OCI-LY1 (cell line): Measurements from ENCODE around the gene HNMT.

ENCODE experiments used
- H2AFZ ChIP-seq: fragments of 200-600 bp; sonication (generic), shearing (Covaris generic); 2 replicates; pipeline ENCODE4 v1.6.0; 2014; ENCODE audit warnings: antibody characterized with exemption, mild to moderate bottlenecking, low read length
- H3F3A ChIP-seq: fragments of 200-600 bp; sonication (generic), shearing (Covaris generic); 2 replicates; pipeline ENCODE4 v1.6.0; 2014; ENCODE audit warnings: mild to moderate bottlenecking, antibody characterized with exemption, low read length, moderate library complexity; ENCODE audit not compliant: insufficient read depth
- H3K27ac ChIP-seq: fragments of 200-600 bp; sonication (generic); 2 replicates; pipeline ENCODE4 v1.5.1; 2014; ENCODE audit warnings: low read length, mixed run types, mild to moderate bottlenecking, low read depth; ENCODE audit not compliant: poor library complexity, severe bottlenecking
- H3K27me3 ChIP-seq: fragments of 200-600 bp; sonication (generic); 2 replicates; pipeline ENCODE4 v1.6.0; 2014; ENCODE audit warnings: antibody characterized with exemption, mild to moderate bottlenecking, low read length, moderate library complexity; ENCODE audit not compliant: insufficient read depth
- H3K36me3 ChIP-seq: fragments of 200-600 bp; sonication (generic); 2 replicates; pipeline ENCODE4 v1.6.1; 2014; ENCODE audit warnings: mild to moderate bottlenecking, antibody characterized with exemption, low read length, moderate library complexity, mixed read lengths; ENCODE audit not compliant: insufficient read depth
- H3K4me1 ChIP-seq: fragments of 200-600 bp; sonication (generic); 2 replicates; pipeline ENCODE4 v1.5.1; 2014; ENCODE audit warnings: mild to moderate bottlenecking, low read length, moderate library complexity; ENCODE audit not compliant: insufficient read depth, severe bottlenecking
- H3K4me2 ChIP-seq: fragments of 200-600 bp; sonication (generic), shearing (Covaris generic); 2 replicates; pipeline ENCODE4 v1.6.1; 2014; ENCODE audit warnings: low read length
- H3K4me3 ChIP-seq: fragments of 200-600 bp; sonication (generic); 2 replicates; pipeline ENCODE4 v1.5.1; 2014; ENCODE audit warnings: low read length, low read depth, mild to moderate bottlenecking, mixed read lengths; ENCODE audit not compliant: poor library complexity, severe bottlenecking
- H3K79me2 ChIP-seq: fragments of 200-600 bp; shearing (Covaris generic); 2 replicates; pipeline ENCODE4 v1.6.1; 2016; ENCODE audit warnings: mixed run types, low read length, mixed read lengths; ENCODE audit not compliant: insufficient read depth
- H3K9ac ChIP-seq: fragments of 200-600 bp; sonication (generic), shearing (Covaris generic); 2 replicates; pipeline ENCODE4 v1.6.1; 2014; ENCODE audit warnings: mild to moderate bottlenecking, low read length, mixed read lengths
- H3K9me2 ChIP-seq: fragments of 200-600 bp; sonication (generic), shearing (Covaris generic); 2 replicates; pipeline ENCODE4 v1.6.1; 2014; ENCODE audit warnings: low read depth, mild to moderate bottlenecking, low read length, mixed read lengths
- H3K9me3 ChIP-seq: fragments of 200-600 bp; shearing (Covaris generic); 2 replicates; pipeline ENCODE4 v1.6.1; 2014; ENCODE audit warnings: low read length, mixed read lengths
- H4K20me1 ChIP-seq: fragments of 200-600 bp; sonication (generic), shearing (Covaris generic); 2 replicates; pipeline ENCODE4 v1.6.0; 2016; ENCODE audit warnings: mild to moderate bottlenecking, low read length; ENCODE audit not compliant: insufficient read depth
- EZH2 ChIP-seq: fragments of 200-600 bp; sonication (generic), shearing (Covaris generic); IDR thresholded peaks from 2 replicates; pipeline ENCODE4 v1.8.0; 2017; ENCODE audit warnings: borderline replicate concordance, mixed run types, mild to moderate bottlenecking, antibody characterized with exemption, low read length, moderate library complexity, mixed read lengths
- TF ChIP-seq, protein P1 (sequence below): fragments of 200-600 bp; sonication (generic), shearing (Covaris generic); IDR thresholded peaks from 2 replicates; pipeline ENCODE4 v1.5.1; 2017; ENCODE audit warnings: mild to moderate bottlenecking, antibody characterized with exemption, low read length, moderate library complexity, mixed read lengths

HNMT gene

DNA sequence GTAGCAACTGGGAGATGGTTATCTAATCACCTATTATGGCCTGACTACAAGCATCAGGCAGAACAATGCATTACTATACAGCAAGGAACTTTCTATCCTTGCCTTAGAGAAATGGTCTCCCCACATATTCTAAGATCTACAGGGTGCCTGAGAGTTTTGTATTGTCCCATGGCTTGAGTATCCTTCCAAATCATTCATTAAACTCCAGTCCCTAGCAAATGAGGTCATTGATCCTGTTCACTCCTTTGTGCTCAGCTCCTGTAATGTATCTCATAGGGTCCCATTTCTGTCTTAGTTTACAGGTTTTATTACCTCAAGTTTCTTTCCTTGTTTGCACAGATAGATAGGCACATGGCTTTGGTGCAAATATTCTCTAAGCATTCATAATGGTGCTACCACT, 9.0 kb downstream of the HNMT start:
- Histone ChIP-seq H3K9ac (no peak overlapping the region), H3F3A (no peaks in the 10 kb centered on the region), H3K9me2 (no peaks in the 10 kb centered on the region), H3K4me3 (no peak overlapping the region), H3K79me2 (no peaks in the 10 kb centered on the region), H3K4me2 (no peak overlapping the region), H3K36me3 (no peaks in the 10 kb centered on the region), H3K27me3 (no peaks in the 10 kb centered on the region), H2AFZ (no peak overlapping the region), H3K9me3 (no peaks in the 10 kb centered on the region), H3K27ac (no peak overlapping the region), H3K4me1 (no peaks in the 10 kb centered on the region), H4K20me1 (no peaks in the 10 kb centered on the region)
- no peak for TF ChIP-seq EZH2
- TF ChIP-seq, protein P1, sequence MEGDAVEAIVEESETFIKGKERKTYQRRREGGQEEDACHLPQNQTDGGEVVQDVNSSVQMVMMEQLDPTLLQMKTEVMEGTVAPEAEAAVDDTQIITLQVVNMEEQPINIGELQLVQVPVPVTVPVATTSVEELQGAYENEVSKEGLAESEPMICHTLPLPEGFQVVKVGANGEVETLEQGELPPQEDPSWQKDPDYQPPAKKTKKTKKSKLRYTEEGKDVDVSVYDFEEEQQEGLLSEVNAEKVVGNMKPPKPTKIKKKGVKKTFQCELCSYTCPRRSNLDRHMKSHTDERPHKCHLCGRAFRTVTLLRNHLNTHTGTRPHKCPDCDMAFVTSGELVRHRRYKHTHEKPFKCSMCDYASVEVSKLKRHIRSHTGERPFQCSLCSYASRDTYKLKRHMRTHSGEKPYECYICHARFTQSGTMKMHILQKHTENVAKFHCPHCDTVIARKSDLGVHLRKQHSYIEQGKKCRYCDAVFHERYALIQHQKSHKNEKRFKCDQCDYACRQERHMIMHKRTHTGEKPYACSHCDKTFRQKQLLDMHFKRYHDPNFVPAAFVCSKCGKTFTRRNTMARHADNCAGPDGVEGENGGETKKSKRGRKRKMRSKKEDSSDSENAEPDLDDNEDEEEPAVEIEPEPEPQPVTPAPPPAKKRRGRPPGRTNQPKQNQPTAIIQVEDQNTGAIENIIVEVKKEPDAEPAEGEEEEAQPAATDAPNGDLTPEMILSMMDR, result no peak

DNA sequence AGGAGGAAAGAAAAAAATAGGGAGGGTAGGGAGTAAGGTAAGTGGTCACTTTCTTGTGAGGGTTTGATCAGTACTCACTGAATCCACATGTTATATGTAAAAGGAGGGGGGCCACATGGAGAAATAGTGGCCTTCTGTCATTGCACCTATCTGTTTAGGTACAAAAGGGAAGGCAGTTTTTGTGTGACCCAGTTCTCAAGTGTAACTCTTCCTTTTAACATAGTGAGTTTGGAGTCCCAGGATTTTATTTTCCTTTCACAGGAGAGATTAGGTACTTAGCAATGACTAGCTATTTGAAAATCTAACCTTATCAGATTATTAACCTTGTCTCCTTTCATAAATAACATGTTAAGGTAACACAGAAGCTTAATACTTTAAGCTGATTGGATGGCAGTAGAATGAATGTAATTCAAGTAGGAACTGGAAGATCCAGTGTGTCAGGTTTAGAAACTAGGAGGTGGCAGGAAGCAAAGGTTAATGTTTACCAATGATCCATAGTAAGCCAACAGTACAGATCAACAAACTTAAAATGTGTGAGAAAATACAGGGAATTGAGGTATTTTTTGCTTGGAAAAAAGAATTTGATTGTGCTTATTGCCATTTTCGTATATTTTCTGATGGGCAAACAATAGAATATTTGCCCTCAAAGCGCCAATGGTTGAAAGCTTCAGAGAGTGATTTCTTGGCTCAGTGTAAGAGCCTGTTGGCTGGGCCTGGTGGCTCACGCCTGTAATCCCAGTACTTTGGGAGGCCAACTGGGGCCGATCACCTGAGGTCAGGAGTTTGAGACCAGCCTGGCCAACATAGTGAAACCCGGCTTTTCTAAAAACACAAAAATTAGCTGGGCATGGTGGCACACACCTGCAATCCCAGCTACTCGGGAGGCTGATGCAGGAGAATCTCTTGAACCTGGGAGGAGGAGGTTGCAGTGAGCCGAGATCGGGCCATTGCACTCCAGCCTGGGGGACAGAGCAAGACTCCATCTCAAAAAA, 11.3 kb downstream of the HNMT start:
- no peak for TF ChIP-seq EZH2
- TF ChIP-seq, protein P1, result no peak
- Histone ChIP-seq H3K27me3 (no peaks in the 10 kb centered on the region), H3K27ac (no peak overlapping the region), H3K9me3 (no peaks in the 10 kb centered on the region), H3K4me1 (no peaks in the 10 kb centered on the region), H3K79me2 (no peaks in the 10 kb centered on the region), H4K20me1 (no peaks in the 10 kb centered on the region), H3K36me3 (no peaks in the 10 kb centered on the region), H3K9me2 (no peaks in the 10 kb centered on the region), H3K4me3 (no peak overlapping the region), H3K4me2 (no peak overlapping the region), H3K9ac (no peak overlapping the region), H2AFZ (no peak overlapping the region), H3F3A (no peaks in the 10 kb centered on the region)

DNA sequence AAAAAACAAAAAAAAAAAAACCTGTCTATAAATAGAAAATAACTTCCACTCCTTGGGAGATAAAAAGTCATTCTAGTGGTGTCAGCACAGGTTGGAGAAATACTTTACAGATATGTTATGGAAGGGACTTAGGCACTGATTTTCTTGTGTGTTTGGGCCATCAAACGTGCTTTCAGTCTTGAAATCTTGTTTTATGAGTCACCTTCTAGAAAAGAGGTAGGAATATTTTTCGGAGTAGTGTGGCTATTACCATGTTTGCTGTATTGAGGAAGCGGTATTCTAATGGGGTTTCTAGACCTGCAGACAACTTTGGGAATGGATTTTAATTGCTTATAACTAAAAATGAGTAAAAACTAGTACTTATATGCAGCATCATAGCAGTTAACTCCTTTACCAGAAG, 12.0 kb downstream of the HNMT start:
- Histone ChIP-seq H4K20me1 (no peaks in the 10 kb centered on the region), H3K27ac (no peak overlapping the region), H3K4me2 (no peak overlapping the region), H3F3A (no peaks in the 10 kb centered on the region), H3K4me3 (no peak overlapping the region), H3K79me2 (no peaks in the 10 kb centered on the region), H3K36me3 (no peaks in the 10 kb centered on the region), H3K4me1 (no peaks in the 10 kb centered on the region), H2AFZ (no peak overlapping the region), H3K9me2 (no peaks in the 10 kb centered on the region), H3K9ac (no peak overlapping the region), H3K27me3 (no peaks in the 10 kb centered on the region), H3K9me3 (no peaks in the 10 kb centered on the region)
- TF ChIP-seq, protein P1, result no peak
- no peak for TF ChIP-seq EZH2
